ENCODE data around the gene OR5K2. TPM values are rescaled to one million over a fixed set of nuclear protein-coding genes. Genes with fewer than 3 reads are reported as not detected.

Gene OR5K2
- not detected for total RNA-seq

DNA sequence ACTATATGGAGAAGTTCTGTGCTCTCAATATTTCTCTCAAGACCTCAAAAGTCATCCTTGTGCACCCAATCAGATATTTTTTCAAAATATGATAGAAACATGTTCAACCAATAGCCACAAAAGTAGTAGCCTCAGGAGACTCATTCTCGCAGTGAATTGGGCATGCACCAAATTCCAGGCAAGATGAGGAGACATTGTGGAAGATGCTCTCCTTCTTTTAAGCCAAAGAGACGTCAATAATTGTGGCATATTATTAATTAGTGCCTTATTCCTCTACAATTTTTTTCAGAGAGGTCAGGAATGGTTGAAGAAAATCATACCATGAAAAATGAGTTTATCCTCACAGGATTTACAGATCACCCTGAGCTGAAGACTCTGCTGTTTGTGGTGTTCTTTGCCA lies at the start of gene OR5K2:
OR5K2 (plus strand) TSS at position 301 of the 400 bp plus-strand sequence; CDS start at position 301, 0 bp downstream.
- TF ChIP-seq POLR2A (IDR thresholded peaks at IDR 0.05) = no peak
- TF ChIP-seq, protein P1, sequence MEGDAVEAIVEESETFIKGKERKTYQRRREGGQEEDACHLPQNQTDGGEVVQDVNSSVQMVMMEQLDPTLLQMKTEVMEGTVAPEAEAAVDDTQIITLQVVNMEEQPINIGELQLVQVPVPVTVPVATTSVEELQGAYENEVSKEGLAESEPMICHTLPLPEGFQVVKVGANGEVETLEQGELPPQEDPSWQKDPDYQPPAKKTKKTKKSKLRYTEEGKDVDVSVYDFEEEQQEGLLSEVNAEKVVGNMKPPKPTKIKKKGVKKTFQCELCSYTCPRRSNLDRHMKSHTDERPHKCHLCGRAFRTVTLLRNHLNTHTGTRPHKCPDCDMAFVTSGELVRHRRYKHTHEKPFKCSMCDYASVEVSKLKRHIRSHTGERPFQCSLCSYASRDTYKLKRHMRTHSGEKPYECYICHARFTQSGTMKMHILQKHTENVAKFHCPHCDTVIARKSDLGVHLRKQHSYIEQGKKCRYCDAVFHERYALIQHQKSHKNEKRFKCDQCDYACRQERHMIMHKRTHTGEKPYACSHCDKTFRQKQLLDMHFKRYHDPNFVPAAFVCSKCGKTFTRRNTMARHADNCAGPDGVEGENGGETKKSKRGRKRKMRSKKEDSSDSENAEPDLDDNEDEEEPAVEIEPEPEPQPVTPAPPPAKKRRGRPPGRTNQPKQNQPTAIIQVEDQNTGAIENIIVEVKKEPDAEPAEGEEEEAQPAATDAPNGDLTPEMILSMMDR (IDR thresholded peaks at IDR 0.05) = no peak
- no peaks in the 10 kb centered on the region for H3K36me3 ChIP-seq
- no peaks in the 10 kb centered on the region for H3K9me3 ChIP-seq
- intact Hi-C loops (cut with DNase I) = no loop called here
- DNase-seq = no peak
- H3K27ac ChIP-seq = no peak within 1 kb of the TSS
- no peak within 1 kb of the TSS for H3K4me3 ChIP-seq
- 81 to 86% methylated on average over 2 of the region's 2 CpGs for WGBS, 2 donors
- peaks cover 0 to 21% (median 0%) of the 10 kb centered on the region in 3 donors for H3K4me1 ChIP-seq
- no peaks in the 10 kb centered on the region for H3K27me3 ChIP-seq

- Histone ChIP-seq H3K4me1 (peaks cover 0 to 31% (median 0%) of the 10 kb centered on the region in 3 donors), H3K36me3 (no peaks in the 10 kb centered on the region), H3K9me3 (no peaks in the 10 kb centered on the region), H3K27ac (peak overlapping the region in 1 of 4 donors; percentile 33), H3K4me3 (no peak overlapping the region), H3K27me3 (no peaks in the 10 kb centered on the region)
- intact Hi-C loops (cut with DNase I) = no loop called here
- 75 to 85% methylated on average over 7 of the region's 7 CpGs for WGBS, 2 donors
- TF ChIP-seq, protein P1 (IDR thresholded peaks at IDR 0.05) = no peak
- TF ChIP-seq POLR2A (IDR thresholded peaks at IDR 0.05) = no peak
- no peak for DNase-seq
Measured at GRCh38 chr3:98449606-98450193, 47.8 kb upstream of the OR5K2 start.

GRCh38 chr3:98450372-98450771 lies 47.1 kb upstream of the OR5K2 start:
- H3K27me3 ChIP-seq = no peaks in the 10 kb centered on the region
- WGBS, 2 donors = 76 to 92% methylated on average over 4 of the region's 4 CpGs
- no peaks in the 10 kb centered on the region for H3K36me3 ChIP-seq
- intact Hi-C loops (cut with DNase I) = no loop called here
- no peak for DNase-seq
- peaks cover 0 to 26% (median 0%) of the 10 kb centered on the region in 3 donors for H3K4me1 ChIP-seq
- TF ChIP-seq POLR2A (IDR thresholded peaks at IDR 0.05) = no peak
- TF ChIP-seq, protein P1 (IDR thresholded peaks at IDR 0.05) = no peak
- no peak overlapping the region for H3K4me3 ChIP-seq
- H3K9me3 ChIP-seq = no peaks in the 10 kb centered on the region
- H3K27ac ChIP-seq = no peak overlapping the region

DNA sequence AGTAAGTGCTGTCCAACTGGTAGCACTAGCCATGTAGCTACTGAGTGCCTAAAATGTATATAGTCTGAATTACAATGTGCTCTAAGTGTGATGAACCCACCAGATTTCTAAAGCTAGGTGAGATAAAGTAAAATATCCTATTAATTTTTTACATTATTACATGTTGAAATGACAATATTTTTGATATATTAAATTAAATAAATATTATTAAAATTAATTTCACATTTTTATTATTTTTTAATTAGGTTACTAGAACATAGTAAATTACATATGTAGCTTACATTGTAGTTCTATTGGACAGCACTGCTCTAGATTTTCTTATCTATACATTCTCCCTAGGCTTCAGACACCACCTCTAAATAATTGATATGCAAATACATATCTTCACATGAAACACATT lies 43.7 kb upstream of the OR5K2 start:
- Histone ChIP-seq H3K9me3 (no peaks in the 10 kb centered on the region), H3K27me3 (no peaks in the 10 kb centered on the region), H3K4me1 (peaks cover 0 to 9% (median 0%) of the 10 kb centered on the region in 3 donors), H3K4me3 (no peak overlapping the region), H3K27ac (no peak overlapping the region), H3K36me3 (no peaks in the 10 kb centered on the region)
- intact Hi-C loops (cut with DNase I) = no loop called here
- TF ChIP-seq, protein P1 (IDR thresholded peaks at IDR 0.05) = no peak
- TF ChIP-seq POLR2A (IDR thresholded peaks at IDR 0.05) = no peak
- no peak for DNase-seq

DNA sequence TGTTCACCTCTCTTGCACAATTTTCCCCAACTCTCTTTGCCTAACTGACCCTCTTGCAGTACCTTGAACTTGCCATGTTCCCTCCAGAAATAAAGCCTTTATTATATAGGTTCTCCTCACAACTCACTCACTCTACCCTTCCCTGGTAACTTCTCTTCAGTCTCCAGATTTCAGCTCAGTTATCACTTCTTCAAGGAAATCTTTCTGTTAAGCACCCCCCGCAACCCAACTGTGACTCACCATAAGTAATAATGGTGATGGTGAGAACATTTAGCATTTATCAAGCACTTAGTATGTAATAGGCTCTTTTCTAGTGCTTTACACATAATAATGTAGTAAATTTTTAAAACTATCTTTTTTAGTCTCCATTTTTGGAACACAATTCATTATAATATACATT lies 42.6 kb upstream of the OR5K2 start:
- H3K27me3 ChIP-seq = no peaks in the 10 kb centered on the region
- H3K9me3 ChIP-seq = no peaks in the 10 kb centered on the region
- 67 to 77% methylated on average over 1 of the region's 1 CpG for WGBS, 2 donors
- H3K36me3 ChIP-seq = no peaks in the 10 kb centered on the region
- H3K4me1 ChIP-seq = peaks cover 0 to 1% (median 0%) of the 10 kb centered on the region in 3 donors
- no peak overlapping the region for H3K27ac ChIP-seq
- intact Hi-C loops (cut with DNase I) = no loop called here
- TF ChIP-seq POLR2A (IDR thresholded peaks at IDR 0.05) = no peak
- TF ChIP-seq, protein P1 (IDR thresholded peaks at IDR 0.05) = no peak
- no peak for DNase-seq
- H3K4me3 ChIP-seq = no peak overlapping the region
